Kidney (tissue), 14 donors: ENCODE data around the gene MRPS12. TPM values are rescaled to one million over a fixed set of nuclear protein-coding genes. Genes with fewer than 3 reads are reported as not detected.

Source experiments
- DNase-seq, 5 donors: peaks; one replicate each; pipeline ENCODE4 v3.0.0-alpha.2; 2013 to 2020
- FAIRE-seq: peaks from 2 replicates; lab custom pipeline; 2012; peaks lifted over from hg19 to GRCh38; lab: Jason Lieb, UNC
- H3K27ac ChIP-seq, 2 donors: one replicate each; pipeline ENCODE4 v1.7.0; 2013; ENCODE audit warnings: low read depth in 2 of 2, low read length in 2 of 2, inconsistent platforms in 1 of 2
- H3K27me3 ChIP-seq: one replicate; pipeline ENCODE4 v1.7.1; 2013; ENCODE audit warnings: low read length, inconsistent platforms; ENCODE audit not compliant: control insufficient read depth, insufficient read depth
- H3K36me3 ChIP-seq, 3 donors: one replicate each; pipeline versions ENCODE4 v1.7.0 to v1.7.1; 2013; ENCODE audit warnings: low read length in 3 of 3, control low read depth in 1 of 3, inconsistent platforms in 1 of 3; ENCODE audit not compliant: insufficient read depth in 3 of 3, control insufficient read depth in 2 of 3
- H3K4me1 ChIP-seq, 3 donors: one replicate each; pipeline versions ENCODE4 v1.7.0 to v1.7.1; 2013; ENCODE audit warnings: low read length in 3 of 3, inconsistent platforms in 1 of 3, low read depth in 1 of 3; ENCODE audit not compliant: control insufficient read depth in 2 of 3, insufficient read depth in 2 of 3
- H3K4me3 ChIP-seq, 3 donors: one replicate each; pipeline versions ENCODE4 v1.7.0 to v1.8.1; 2013; ENCODE audit warnings: low read length in 3 of 3, control low read depth in 1 of 3, inconsistent platforms in 1 of 3
- H3K9ac ChIP-seq, 3 donors: one replicate each; pipeline versions ENCODE4 v1.7.0 to v1.7.1; 2013; ENCODE audit warnings: low read length in 3 of 3, control low read depth in 1 of 3, inconsistent platforms in 1 of 3
- H3K9me3 ChIP-seq, 3 donors: one replicate each; pipeline versions ENCODE4 v1.7.0 to v1.7.1; 2013; ENCODE audit warnings: low read length in 3 of 3, control low read depth in 1 of 3, inconsistent platforms in 1 of 3; ENCODE audit not compliant: control insufficient read depth in 2 of 3, insufficient read depth in 1 of 3
- intact Hi-C: fragments of 100-400 bp; cut with DNase I; formaldehyde crosslinking; loops from one replicate; pipeline ENCODE4 v1.11.1; 2022
- polyA plus RNA-seq: library from polyadenylated mRNA; stranded (reverse); fragments of 350-450 nt; fragmentation: Illumina TruSeq; extraction: RNeasy Lipid Tissue Mini Kit (QIAGEN cat#74804); gene quantifications from one replicate; pipeline ENCODE4 v1.2.3, GENCODE V29; 2014; ENCODE audit warnings: low read depth, low replicate concordance; ENCODE audit not compliant: insufficient read depth
- total RNA-seq: library from RNA; stranded (reverse); fragmentation: NEBNext Ultra II Directional; extraction: Animal tissue kit (Norgen Biotek cat#: 25700); gene quantifications from one replicate; pipeline ENCODE4 v1.2.1, GENCODE V29; 2021
- TF ChIP-seq, protein P1 (sequence below): IDR thresholded peaks from 3 replicates; pipeline ENCODE4 v1.5.1; 2012; ENCODE audit warnings: mild to moderate bottlenecking, moderate library complexity, borderline replicate concordance; ENCODE audit not compliant: insufficient read depth; ENCODE audit errors: extremely low read depth
- donor health status: control.
- donor health status: control.
- donor health status: control.
- donor health status: control.
- donor health status: control.
- donor health status: DM: yes; HTN: yes; CAD: no.
- donor health status: Normal renal cell carcinoma (clear cell type).

Gene MRPS12
- total and polyA plus RNA-seq, 2 donors from 2014 or later: 28.5 to 110 TPM

DNA sequence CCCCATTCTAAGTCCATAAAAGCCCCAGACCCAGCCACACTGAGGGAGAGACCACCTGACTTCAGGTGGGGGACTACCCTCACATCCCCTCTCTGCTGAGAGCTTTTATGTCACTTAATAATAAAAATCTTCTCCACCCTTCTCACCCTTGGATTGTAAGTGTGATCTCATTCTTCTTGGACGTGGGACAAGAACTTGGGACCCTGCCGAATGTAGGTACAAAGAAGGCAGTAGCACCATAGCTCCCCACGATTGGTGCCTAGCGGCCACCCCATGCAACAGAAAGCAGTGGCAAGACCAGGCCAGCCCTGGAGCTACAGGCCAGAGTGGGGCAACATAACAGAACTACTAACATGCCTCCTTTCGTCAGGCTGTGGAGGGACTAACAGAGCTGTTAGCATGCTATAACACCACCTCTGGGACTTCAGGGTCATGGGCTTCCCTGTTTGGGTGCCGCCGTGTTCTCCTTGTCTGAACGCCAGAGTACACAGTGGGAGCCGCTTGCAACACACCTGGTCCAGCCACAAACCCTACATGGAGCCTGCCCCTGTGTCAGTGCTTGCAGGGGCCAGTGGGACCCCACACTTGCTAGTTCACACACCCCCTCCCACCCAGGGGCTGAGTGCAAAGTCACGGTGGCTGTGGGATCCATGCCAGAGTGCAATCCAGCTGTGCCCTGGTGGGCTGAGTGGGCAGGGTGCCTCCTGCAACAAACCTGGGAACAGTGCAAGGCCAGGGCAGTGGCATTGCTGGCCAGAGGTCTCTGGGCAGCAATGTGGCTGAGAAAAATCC lies 50.0 kb downstream of the MRPS12 start:
- no peak overlapping the region for H3K9ac ChIP-seq
- H3K27me3 ChIP-seq: no peaks in the 10 kb centered on the region
- H3K27ac ChIP-seq: no peak overlapping the region
- FAIRE-seq (no peak), DNase-seq (no peak)
- peaks cover 0 to 4% (median 0%) of the 10 kb centered on the region in 3 donors for H3K9me3 ChIP-seq
- H3K36me3 ChIP-seq: no peaks in the 10 kb centered on the region
- H3K4me3 ChIP-seq: no peak overlapping the region
- peaks cover 0 to 5% (median 0%) of the 10 kb centered on the region in 3 donors for H3K4me1 ChIP-seq
- intact Hi-C loops: no loop called here
- TF ChIP-seq, protein P1, sequence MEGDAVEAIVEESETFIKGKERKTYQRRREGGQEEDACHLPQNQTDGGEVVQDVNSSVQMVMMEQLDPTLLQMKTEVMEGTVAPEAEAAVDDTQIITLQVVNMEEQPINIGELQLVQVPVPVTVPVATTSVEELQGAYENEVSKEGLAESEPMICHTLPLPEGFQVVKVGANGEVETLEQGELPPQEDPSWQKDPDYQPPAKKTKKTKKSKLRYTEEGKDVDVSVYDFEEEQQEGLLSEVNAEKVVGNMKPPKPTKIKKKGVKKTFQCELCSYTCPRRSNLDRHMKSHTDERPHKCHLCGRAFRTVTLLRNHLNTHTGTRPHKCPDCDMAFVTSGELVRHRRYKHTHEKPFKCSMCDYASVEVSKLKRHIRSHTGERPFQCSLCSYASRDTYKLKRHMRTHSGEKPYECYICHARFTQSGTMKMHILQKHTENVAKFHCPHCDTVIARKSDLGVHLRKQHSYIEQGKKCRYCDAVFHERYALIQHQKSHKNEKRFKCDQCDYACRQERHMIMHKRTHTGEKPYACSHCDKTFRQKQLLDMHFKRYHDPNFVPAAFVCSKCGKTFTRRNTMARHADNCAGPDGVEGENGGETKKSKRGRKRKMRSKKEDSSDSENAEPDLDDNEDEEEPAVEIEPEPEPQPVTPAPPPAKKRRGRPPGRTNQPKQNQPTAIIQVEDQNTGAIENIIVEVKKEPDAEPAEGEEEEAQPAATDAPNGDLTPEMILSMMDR: no peak

Other genes starting within 250 kb of the MRPS12 start
- gene CAPN12, start 186.5 kb upstream of the MRPS12 start, total RNA-seq: 31.1 TPM
- 27.1 TPM for gene CAPN12, start 186.5 kb upstream of the MRPS12 start, polyA plus RNA-seq
- gene LGALS7, start 157.4 kb upstream of the MRPS12 start, total RNA-seq: 1.3 TPM
- not detected for gene LGALS7, start 157.4 kb upstream of the MRPS12 start, polyA plus RNA-seq
- gene LGALS7B, start 141.7 kb upstream of the MRPS12 start, total RNA-seq: not detected
- 3.7 TPM for gene LGALS7B, start 141.7 kb upstream of the MRPS12 start, polyA plus RNA-seq
- gene LGALS4, start 118.0 kb upstream of the MRPS12 start, total RNA-seq: 12.2 TPM
- gene LGALS4, start 118.0 kb upstream of the MRPS12 start, polyA plus RNA-seq: 1.2 TPM
- 167 TPM for gene ECH1, start 99.2 kb upstream of the MRPS12 start, total RNA-seq
- 534 TPM for gene ECH1, start 99.2 kb upstream of the MRPS12 start, polyA plus RNA-seq
- 278 TPM for gene HNRNPL, start 81.0 kb upstream of the MRPS12 start, total RNA-seq
- gene HNRNPL, start 81.0 kb upstream of the MRPS12 start, polyA plus RNA-seq: 168 TPM
- 13.0 TPM for gene RINL, start 52.7 kb upstream of the MRPS12 start, total RNA-seq
- 9.5 TPM for gene RINL, start 52.7 kb upstream of the MRPS12 start, polyA plus RNA-seq
- gene SIRT2, start 31.3 kb upstream of the MRPS12 start, total RNA-seq: 36.0 TPM
- 56.9 TPM for gene SIRT2, start 31.3 kb upstream of the MRPS12 start, polyA plus RNA-seq
- 23.2 TPM for gene NFKBIB, start 31.0 kb upstream of the MRPS12 start, total RNA-seq
- gene NFKBIB, start 31.0 kb upstream of the MRPS12 start, polyA plus RNA-seq: 37.6 TPM
- 0.47 TPM for gene CCER2, start 18.8 kb upstream of the MRPS12 start, total RNA-seq
- not detected for gene CCER2, start 18.8 kb upstream of the MRPS12 start, polyA plus RNA-seq
- 30.6 TPM for gene SARS2, start 181 bp upstream of the MRPS12 start, total RNA-seq
- gene SARS2, start 181 bp upstream of the MRPS12 start, polyA plus RNA-seq: 34.8 TPM
- gene FBXO17, start 44.8 kb downstream of the MRPS12 start, total RNA-seq: 32.3 TPM
- gene FBXO17, start 44.8 kb downstream of the MRPS12 start, polyA plus RNA-seq: 44.3 TPM
- gene FBXO27, start 101.6 kb downstream of the MRPS12 start, total RNA-seq: 8.3 TPM
- 7.8 TPM for gene FBXO27, start 101.6 kb downstream of the MRPS12 start, polyA plus RNA-seq
- gene ACP7, start 153.4 kb downstream of the MRPS12 start, total RNA-seq: not detected
- 0.13 TPM for gene ACP7, start 153.4 kb downstream of the MRPS12 start, polyA plus RNA-seq
- gene PAK4, start 194.8 kb downstream of the MRPS12 start, total RNA-seq: 55.6 TPM
- gene PAK4, start 194.8 kb downstream of the MRPS12 start, polyA plus RNA-seq: 52.5 TPM